ENCODE data around the gene RAB22A. TPM values are rescaled to one million over a fixed set of nuclear protein-coding genes. Genes with fewer than 3 reads are reported as not detected.

RAB22A gene
- total RNA-seq, 2 donors from 2014 or later: 8.4 to 11.6 TPM

DNA sequence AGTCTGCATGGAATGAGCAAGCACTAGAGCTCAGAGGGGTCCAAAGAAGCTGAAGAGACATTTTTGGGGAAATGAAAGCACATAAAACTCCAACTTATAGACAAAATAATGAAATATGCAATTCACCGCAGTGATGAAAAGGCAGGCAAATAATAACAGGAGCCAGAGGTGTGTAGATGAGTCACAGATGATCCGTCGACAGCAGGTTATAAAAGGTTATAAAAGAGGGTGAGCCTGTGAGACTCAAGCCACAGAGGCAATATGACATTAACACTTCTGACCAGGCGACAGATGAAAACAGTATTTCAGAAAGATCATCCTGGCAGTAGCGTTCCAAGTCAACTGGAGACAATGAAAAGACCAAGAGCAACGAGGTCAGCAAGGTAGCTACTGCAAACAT, 45.2 kb upstream of the RAB22A start:
- Histone ChIP-seq H3K27ac (ENCODE audit: low read depth, low read length) (no peak overlapping the region), H3K36me3 (ENCODE audit: control insufficient read depth, insufficient read depth, low read length) (peaks cover 58% of the 10 kb centered on the region), H3K4me3 (ENCODE audit: low read length) (no peak overlapping the region), H3K9ac (ENCODE audit: extremely low read depth, low read length, poor library complexity, severe bottlenecking) (no peak overlapping the region), H3K4me1 (ENCODE audit: control insufficient read depth, insufficient read depth, low read length) (no peaks in the 10 kb centered on the region), H3K9me3 (ENCODE audit: control insufficient read depth, low read length) (no peaks in the 10 kb centered on the region), H3K27me3 (ENCODE audit: control insufficient read depth, insufficient read depth, low read length, poor library complexity, severe bottlenecking) (no peaks in the 10 kb centered on the region)
- Mint-ChIP-seq H3K36me3 (ENCODE audit: low read depth) (peaks cover 43% of the 10 kb centered on the region), H3K27ac (no peak overlapping the region), H3K27me3 (ENCODE audit: insufficient read depth) (no peaks in the 10 kb centered on the region), H3K4me3 (no peak overlapping the region), H3K4me1 (no peaks in the 10 kb centered on the region), H3K9me3 (no peaks in the 10 kb centered on the region)
- TF ChIP-seq CTCF (conservative IDR thresholded peaks at IDR 0.05): no peak
- no peak for DNase-seq
- 95 to 97% methylated on average over 6 of the region's 6 CpGs for WGBS, 2 experiments (ENCODE audit: insufficient coverage in 1 of 2, insufficient read length in 1 of 2)

GRCh38 chr20:58267389-58268215, 41.9 kb upstream of the RAB22A start:
- Mint-ChIP-seq H3K4me1 (no peaks in the 10 kb centered on the region), H3K27me3 (ENCODE audit: insufficient read depth) (no peaks in the 10 kb centered on the region), H3K4me3 (no peak overlapping the region), H3K27ac (peak overlapping the region; percentile 24), H3K9me3 (no peaks in the 10 kb centered on the region), H3K36me3 (ENCODE audit: low read depth) (peaks cover 44% of the 10 kb centered on the region)
- DNase-seq: no peak
- Histone ChIP-seq H3K4me3 (ENCODE audit: low read length) (no peak overlapping the region), H3K27me3 (ENCODE audit: control insufficient read depth, insufficient read depth, low read length, poor library complexity, severe bottlenecking) (no peaks in the 10 kb centered on the region), H3K9ac (ENCODE audit: extremely low read depth, low read length, poor library complexity, severe bottlenecking) (no peak overlapping the region), H3K4me1 (ENCODE audit: control insufficient read depth, insufficient read depth, low read length) (no peaks in the 10 kb centered on the region), H3K9me3 (ENCODE audit: control insufficient read depth, low read length) (no peaks in the 10 kb centered on the region), H3K27ac (ENCODE audit: low read depth, low read length) (no peak overlapping the region), H3K36me3 (ENCODE audit: control insufficient read depth, insufficient read depth, low read length) (peaks cover 71% of the 10 kb centered on the region)
- WGBS, 2 experiments (ENCODE audit: insufficient coverage in 1 of 2, insufficient read length in 1 of 2): 83 to 98% methylated on average over 8 to 9 of the region's 9 CpGs
- no peak for TF ChIP-seq CTCF (conservative IDR thresholded peaks at IDR 0.05)

DNA sequence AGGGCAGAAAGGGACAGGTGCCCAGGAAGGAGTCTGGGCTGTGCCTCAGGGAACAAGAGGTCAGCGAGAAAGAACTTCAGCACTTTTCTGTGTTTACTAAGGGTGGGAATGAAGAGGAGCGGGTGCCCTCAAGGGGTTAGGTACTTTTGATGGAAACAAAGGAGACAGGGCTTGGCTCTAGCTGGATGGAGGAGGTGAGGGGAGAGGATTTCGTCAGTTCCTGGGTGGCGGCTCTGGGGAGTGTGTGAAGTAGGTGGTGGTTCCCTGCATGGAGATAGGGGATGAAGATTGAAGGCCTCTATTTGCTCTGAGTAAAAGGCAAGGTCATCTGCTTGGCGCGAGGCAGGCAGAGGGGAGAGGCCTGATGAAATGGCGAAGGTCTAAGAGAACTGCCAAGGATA, 41.1 kb upstream of the RAB22A start:
- no peak for DNase-seq
- no peak overlapping the region for H3K27ac ChIP-seq (ENCODE audit: low read depth, low read length)
- no peaks in the 10 kb centered on the region for H3K27me3 Mint-ChIP-seq (ENCODE audit: insufficient read depth)
- H3K4me1 Mint-ChIP-seq: no peaks in the 10 kb centered on the region
- H3K4me1 ChIP-seq (ENCODE audit: control insufficient read depth, insufficient read depth, low read length): no peaks in the 10 kb centered on the region
- H3K27ac Mint-ChIP-seq: no peak overlapping the region
- no peak overlapping the region for H3K9ac ChIP-seq (ENCODE audit: extremely low read depth, low read length, poor library complexity, severe bottlenecking)
- peaks cover 74% of the 10 kb centered on the region for H3K36me3 ChIP-seq (ENCODE audit: control insufficient read depth, insufficient read depth, low read length)
- no peaks in the 10 kb centered on the region for H3K9me3 Mint-ChIP-seq
- peaks cover under 1% of the 10 kb centered on the region for H3K9me3 ChIP-seq (ENCODE audit: control insufficient read depth, low read length)
- no peak overlapping the region for H3K4me3 Mint-ChIP-seq
- no peak overlapping the region for H3K4me3 ChIP-seq (ENCODE audit: low read length)
- WGBS, 2 experiments (ENCODE audit: insufficient coverage in 1 of 2, insufficient read length in 1 of 2): 93 to 100% methylated on average over 5 to 7 of the region's 7 CpGs
- no peaks in the 10 kb centered on the region for H3K27me3 ChIP-seq (ENCODE audit: control insufficient read depth, insufficient read depth, low read length, poor library complexity, severe bottlenecking)
- peaks cover 39% of the 10 kb centered on the region for H3K36me3 Mint-ChIP-seq (ENCODE audit: low read depth)
- no peak for TF ChIP-seq CTCF (conservative IDR thresholded peaks at IDR 0.05)

All from endodermal cell (in vitro differentiated cells).